HEK293 (cell line): ENCODE measurements around the gene ZNF597.

Source experiments
- CTCF ChIA-PET: fragments of 350-600 bp; formaldehyde crosslinking; extraction: SDS; loops from one replicate; lab custom pipeline; 2021; ENCODE audit warnings: antibody characterized with exemption; lab: Yijun Ruan, JAX
- POLR2A ChIA-PET: fragments of 300-600 bp; formaldehyde crosslinking; extraction: SDS; loops from one replicate; lab custom pipeline; 2020; ENCODE audit warnings: antibody characterized with exemption, inconsistent platforms; lab: Yijun Ruan, JAX
- H3K27ac ChIP-seq: fragments of 200-500 bp; sonication (Bioruptor generic); 2 replicates; pipeline ENCODE4 v1.5.1; 2014; ENCODE audit warnings: low read depth, low read length, control low read depth, inconsistent platforms; ENCODE audit errors: extremely low read depth
- H3K36me3 ChIP-seq, 2 experiments: fragments of 200-500 bp in 1 of 2; sonication (Bioruptor generic) in 1 of 2; 1 replicate in 1 of 2; 2 replicates in 1 of 2; pipeline ENCODE4 v1.5.1; 2014 to 2017; ENCODE audit warnings: inconsistent platforms in 2 of 2, low read length in 2 of 2; ENCODE audit not compliant: control insufficient read depth in 2 of 2, insufficient read depth in 1 of 2
- H3K4me1 ChIP-seq: fragments of 200-500 bp; sonication (Bioruptor generic); 2 replicates; pipeline ENCODE4 v1.5.1; 2014; ENCODE audit warnings: mild to moderate bottlenecking, low read length, inconsistent platforms; ENCODE audit not compliant: control insufficient read depth, insufficient read depth
- H3K4me3 ChIP-seq: 2 replicates; pipeline ENCODE4 v1.5.1; 2011; ENCODE audit warnings: low read depth, mild to moderate bottlenecking, control low read depth, low read length, moderate library complexity
- H3K9me3 ChIP-seq: fragments of 200-500 bp; sonication (Bioruptor generic); 2 replicates; pipeline ENCODE4 v1.5.1; 2014; ENCODE audit warnings: low read depth, low read length, inconsistent platforms; ENCODE audit not compliant: control insufficient read depth, insufficient read depth
- EGR2 ChIP-seq: fragments of 450-650 bp; formaldehyde crosslinking; IDR thresholded peaks from 2 replicates; pipeline ENCODE4 v1.5.1; 2016; ENCODE audit warnings: low read depth, missing biosample characterization, missing genetic modification characterization
- SETDB1 ChIP-seq: IDR thresholded peaks from one replicate; pipeline ENCODE4 v1.6.1; 2017; ENCODE audit warnings: mild to moderate bottlenecking, low read length, moderate library complexity, mixed read lengths; ENCODE audit not compliant: insufficient read length
- WT1 ChIP-seq: fragments of 450-650 bp; formaldehyde crosslinking; IDR thresholded peaks from 2 replicates; pipeline ENCODE4 v1.5.1; 2016; ENCODE audit warnings: missing biosample characterization, missing genetic modification characterization
- ZBTB1 ChIP-seq: fragments of 450-650 bp; formaldehyde crosslinking; IDR thresholded peaks from 2 replicates; pipeline ENCODE4 v1.5.1; 2016; ENCODE audit warnings: missing biosample characterization, missing genetic modification characterization
- ZBTB21 ChIP-seq: fragments of 450-650 bp; formaldehyde crosslinking; IDR thresholded peaks from 2 replicates; pipeline ENCODE4 v1.5.1; 2017; ENCODE audit warnings: missing biosample characterization, missing genetic modification characterization
- ZFHX2 ChIP-seq: fragments of 450-650 bp; formaldehyde crosslinking; conservative IDR thresholded peaks from 2 replicates; pipeline ENCODE4 v1.5.1; 2016; ENCODE audit warnings: missing biosample characterization, missing genetic modification characterization
- ZNF140 ChIP-seq: fragments of 450-650 bp; formaldehyde crosslinking; IDR thresholded peaks from 2 replicates; pipeline ENCODE4 v1.5.1; 2016; ENCODE audit warnings: missing biosample characterization, missing genetic modification characterization
- ZNF169 ChIP-seq: fragments of 450-650 bp; formaldehyde crosslinking; IDR thresholded peaks from 2 replicates; pipeline ENCODE4 v1.5.1; 2016; ENCODE audit warnings: missing biosample characterization, missing genetic modification characterization
- ZNF221 ChIP-seq: fragments of 450-650 bp; formaldehyde crosslinking; IDR thresholded peaks from 2 replicates; pipeline ENCODE4 v1.5.1; 2017; ENCODE audit warnings: missing biosample characterization, missing genetic modification characterization, borderline replicate concordance
- ZNF324 ChIP-seq: fragments of 450-650 bp; formaldehyde crosslinking; IDR thresholded peaks from 2 replicates; pipeline ENCODE4 v1.5.1; 2016; ENCODE audit warnings: missing biosample characterization, missing genetic modification characterization
- ZNF426 ChIP-seq: fragments of 450-650 bp; formaldehyde crosslinking; IDR thresholded peaks from 2 replicates; pipeline ENCODE4 v1.5.1; 2017; ENCODE audit warnings: missing biosample characterization, missing genetic modification characterization, mild to moderate bottlenecking, inconsistent platforms, moderate library complexity
- ZNF510 ChIP-seq: fragments of 450-650 bp; formaldehyde crosslinking; IDR thresholded peaks from 2 replicates; pipeline ENCODE4 v1.5.1; 2018; ENCODE audit warnings: mild to moderate bottlenecking, missing genetic modification characterization, missing biosample characterization; ENCODE audit not compliant: insufficient replicate concordance
- ZNF561 ChIP-seq: fragments of 450-650 bp; IDR thresholded peaks from 2 replicates; pipeline ENCODE4 v1.5.1; 2018; ENCODE audit warnings: missing biosample characterization, missing genetic modification characterization, borderline replicate concordance
- ZNF623 ChIP-seq: fragments of 450-650 bp; formaldehyde crosslinking; IDR thresholded peaks from 2 replicates; pipeline ENCODE4 v1.5.1; 2016; ENCODE audit warnings: missing biosample characterization, missing genetic modification characterization
- ZNF645 ChIP-seq: fragments of 450-650 bp; formaldehyde crosslinking; IDR thresholded peaks from 2 replicates; pipeline ENCODE4; 2016; ENCODE audit warnings: missing biosample characterization, missing genetic modification characterization
- TF ChIP-seq, protein P1 (sequence below): fragments of 450-650 bp; formaldehyde crosslinking; IDR thresholded peaks from 2 replicates; pipeline ENCODE4 v1.5.1; 2016; ENCODE audit warnings: missing biosample characterization, missing genetic modification characterization
- TF ChIP-seq, protein P2 (sequence below): fragments of 450-650 bp; formaldehyde crosslinking; IDR thresholded peaks from 2 replicates; pipeline ENCODE4 v1.5.1; 2016; ENCODE audit warnings: missing biosample characterization, missing genetic modification characterization

Gene ZNF597

GRCh38 chr16:3482659-3483241 lies 39.4 kb upstream of the ZNF597 start (continued):
- TF ChIP-seq, protein P1, sequence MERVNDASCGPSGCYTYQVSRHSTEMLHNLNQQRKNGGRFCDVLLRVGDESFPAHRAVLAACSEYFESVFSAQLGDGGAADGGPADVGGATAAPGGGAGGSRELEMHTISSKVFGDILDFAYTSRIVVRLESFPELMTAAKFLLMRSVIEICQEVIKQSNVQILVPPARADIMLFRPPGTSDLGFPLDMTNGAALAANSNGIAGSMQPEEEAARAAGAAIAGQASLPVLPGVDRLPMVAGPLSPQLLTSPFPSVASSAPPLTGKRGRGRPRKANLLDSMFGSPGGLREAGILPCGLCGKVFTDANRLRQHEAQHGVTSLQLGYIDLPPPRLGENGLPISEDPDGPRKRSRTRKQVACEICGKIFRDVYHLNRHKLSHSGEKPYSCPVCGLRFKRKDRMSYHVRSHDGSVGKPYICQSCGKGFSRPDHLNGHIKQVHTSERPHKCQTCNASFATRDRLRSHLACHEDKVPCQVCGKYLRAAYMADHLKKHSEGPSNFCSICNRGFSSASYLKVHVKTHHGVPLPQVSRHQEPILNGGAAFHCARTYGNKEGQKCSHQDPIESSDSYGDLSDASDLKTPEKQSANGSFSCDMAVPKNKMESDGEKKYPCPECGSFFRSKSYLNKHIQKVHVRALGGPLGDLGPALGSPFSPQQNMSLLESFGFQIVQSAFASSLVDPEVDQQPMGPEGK (tag by site-specific recombination), result no peak
- TF ChIP-seq ZNF510 (tag by site-specific recombination) (no peak), SETDB1 (no peak), ZNF426 (no peak)

DNA sequence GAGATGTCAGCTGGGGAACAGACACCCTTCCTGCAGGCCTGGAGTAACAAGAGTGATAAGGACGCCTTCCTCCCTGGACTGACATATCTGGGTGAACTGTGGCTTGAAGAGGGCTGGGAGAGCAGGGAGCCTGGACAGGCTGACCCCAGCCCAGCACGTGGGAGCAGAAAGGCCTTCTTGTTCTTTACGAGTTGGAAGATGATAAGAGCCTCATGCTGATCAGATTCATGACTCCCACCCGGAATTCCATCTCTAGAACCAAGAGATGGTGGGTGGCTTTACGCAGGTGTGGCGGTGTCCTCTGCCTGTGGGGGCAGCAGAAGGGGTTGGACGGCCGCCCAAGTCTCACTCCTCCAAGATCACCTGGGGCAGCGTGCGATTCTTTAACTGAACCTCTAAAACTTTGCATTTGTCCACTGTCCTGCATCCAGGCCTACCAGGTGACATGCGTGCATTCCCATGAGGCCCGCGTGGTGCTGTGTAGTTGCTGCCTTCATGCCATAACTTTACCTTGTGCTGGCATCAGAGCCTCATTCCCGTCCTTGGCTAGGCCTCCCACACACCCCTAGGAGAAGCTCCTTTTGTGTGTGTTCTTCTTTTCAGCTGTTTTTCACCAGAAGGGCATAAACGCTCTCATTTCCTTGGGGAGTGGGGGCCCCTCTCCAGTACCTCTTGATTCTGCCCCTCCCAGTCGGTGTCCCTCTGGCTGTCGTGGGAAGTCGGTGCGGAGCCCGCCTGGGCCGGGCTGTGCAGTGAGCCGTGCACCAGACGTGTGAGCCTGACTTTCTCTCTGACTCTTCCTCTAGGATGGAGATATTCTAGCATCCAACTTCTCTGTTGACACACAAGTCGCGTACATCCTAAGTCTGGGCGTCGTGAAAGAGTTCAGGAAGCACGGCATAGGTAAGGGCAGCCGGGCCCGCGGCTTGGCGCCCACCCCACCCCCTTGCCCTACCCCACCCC lies 38.7 kb upstream of the ZNF597 start:
- Histone ChIP-seq H3K27ac (no peak overlapping the region), H3K4me1 (no peaks in the 10 kb centered on the region), H3K4me3 (no peak overlapping the region), H3K36me3 (peaks cover 0 to 75% of the 10 kb centered on the region in 2 experiments; a peak in 2 of 3 replicates), H3K9me3 (no peaks in the 10 kb centered on the region)
- ChIA-PET CTCF (no interaction called here), POLR2A (no interaction called here)
- TF ChIP-seq ZNF324 (tag by site-specific recombination) (no peak), ZBTB21 (tag by site-specific recombination) (no peak), ZNF169 (tag by site-specific recombination) (no peak), ZFHX2 (peak; percentile 68), ZNF140 (tag by site-specific recombination) (no peak), EGR2 (peak; percentile 84), ZNF623 (tag by site-specific recombination) (no peak), WT1 (tag by site-specific recombination) (no peak), ZNF221 (no peak), ZNF561 (tag by site-specific recombination) (no peak), ZBTB1 (no peak), ZNF645 (tag by site-specific recombination) (no peak)
- TF ChIP-seq, protein P2, sequence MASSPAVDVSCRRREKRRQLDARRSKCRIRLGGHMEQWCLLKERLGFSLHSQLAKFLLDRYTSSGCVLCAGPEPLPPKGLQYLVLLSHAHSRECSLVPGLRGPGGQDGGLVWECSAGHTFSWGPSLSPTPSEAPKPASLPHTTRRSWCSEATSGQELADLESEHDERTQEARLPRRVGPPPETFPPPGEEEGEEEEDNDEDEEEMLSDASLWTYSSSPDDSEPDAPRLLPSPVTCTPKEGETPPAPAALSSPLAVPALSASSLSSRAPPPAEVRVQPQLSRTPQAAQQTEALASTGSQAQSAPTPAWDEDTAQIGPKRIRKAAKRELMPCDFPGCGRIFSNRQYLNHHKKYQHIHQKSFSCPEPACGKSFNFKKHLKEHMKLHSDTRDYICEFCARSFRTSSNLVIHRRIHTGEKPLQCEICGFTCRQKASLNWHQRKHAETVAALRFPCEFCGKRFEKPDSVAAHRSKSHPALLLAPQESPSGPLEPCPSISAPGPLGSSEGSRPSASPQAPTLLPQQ (tag by site-specific recombination), result no peak
